DND-41 (cell line): ENCODE data around the gene CEP63.

Source experiments
- EZH2 ChIP-seq: IDR thresholded peaks from 3 replicates; pipeline ENCODE4 v1.6.1; 2012; ENCODE audit warnings: borderline replicate concordance, low read depth, mild to moderate bottlenecking, moderate library complexity, low read length, inconsistent platforms; ENCODE audit not compliant: severe bottlenecking
- TF ChIP-seq, protein P1 (sequence below): IDR thresholded peaks from 2 replicates; pipeline ENCODE4 v1.5.1; 2012; ENCODE audit warnings: borderline replicate concordance, low read length, moderate library complexity, mild to moderate bottlenecking; ENCODE audit not compliant: poor library complexity, severe bottlenecking; ENCODE audit errors: extremely low read depth

DNA sequence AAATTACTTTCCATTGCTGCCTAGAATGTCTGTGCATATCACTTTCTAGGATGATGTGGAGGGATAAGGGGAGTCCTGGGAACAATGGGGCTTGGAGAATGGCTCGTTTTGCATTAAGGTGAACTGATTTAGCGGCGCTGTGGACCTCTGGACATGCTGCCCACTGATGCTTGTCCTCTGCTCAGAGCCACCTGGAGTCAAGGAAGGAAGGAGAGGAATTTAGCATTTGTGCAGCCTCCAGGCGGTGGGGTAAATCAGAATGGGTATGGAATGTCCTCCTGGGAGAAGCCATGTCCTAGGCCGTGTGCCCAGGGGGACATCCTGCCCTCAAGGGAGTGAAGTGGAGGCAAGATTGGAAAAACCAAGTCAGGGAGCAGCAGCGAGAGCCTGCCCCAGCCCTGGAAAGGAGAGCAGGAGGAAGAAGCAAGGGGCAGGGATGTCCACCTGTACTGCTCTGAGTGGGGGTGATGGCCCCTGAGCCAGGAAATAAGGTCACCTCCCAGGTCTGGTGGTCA is 127.2 kb downstream of the CEP63 start:
- TF ChIP-seq, protein P1, sequence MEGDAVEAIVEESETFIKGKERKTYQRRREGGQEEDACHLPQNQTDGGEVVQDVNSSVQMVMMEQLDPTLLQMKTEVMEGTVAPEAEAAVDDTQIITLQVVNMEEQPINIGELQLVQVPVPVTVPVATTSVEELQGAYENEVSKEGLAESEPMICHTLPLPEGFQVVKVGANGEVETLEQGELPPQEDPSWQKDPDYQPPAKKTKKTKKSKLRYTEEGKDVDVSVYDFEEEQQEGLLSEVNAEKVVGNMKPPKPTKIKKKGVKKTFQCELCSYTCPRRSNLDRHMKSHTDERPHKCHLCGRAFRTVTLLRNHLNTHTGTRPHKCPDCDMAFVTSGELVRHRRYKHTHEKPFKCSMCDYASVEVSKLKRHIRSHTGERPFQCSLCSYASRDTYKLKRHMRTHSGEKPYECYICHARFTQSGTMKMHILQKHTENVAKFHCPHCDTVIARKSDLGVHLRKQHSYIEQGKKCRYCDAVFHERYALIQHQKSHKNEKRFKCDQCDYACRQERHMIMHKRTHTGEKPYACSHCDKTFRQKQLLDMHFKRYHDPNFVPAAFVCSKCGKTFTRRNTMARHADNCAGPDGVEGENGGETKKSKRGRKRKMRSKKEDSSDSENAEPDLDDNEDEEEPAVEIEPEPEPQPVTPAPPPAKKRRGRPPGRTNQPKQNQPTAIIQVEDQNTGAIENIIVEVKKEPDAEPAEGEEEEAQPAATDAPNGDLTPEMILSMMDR, result no peak
- no peak for TF ChIP-seq EZH2
